GM21825 (cell line): ENCODE data around the gene IFNA2.
"Not testable (repeated sequence)": the region's sequence is repeated elsewhere in the genome, so short reads cannot be mapped to it uniquely, and the experiment has no call there.

Experiments
- ATAC-seq: cut with Tn5 transposase; IDR thresholded peaks from one replicate; pipeline ENCODE4 v1.9.1; 2021; ENCODE audit warnings: mild to moderate bottlenecking, moderate library complexity; ENCODE audit not compliant: unreplicated experiment

The IFNA2 gene

GRCh38 chr9:21385131-21385670, at the start of gene IFNA2:
Gene IFNA2, minus strand, starts transcription at chr9:21385398. Its CDS starts 69 bp downstream, at chr9:21385329.
- ATAC-seq, result peak; percentile 16

GRCh38 chr9:21435015-21435383, 49.8 kb upstream of the IFNA2 start:
- ATAC-seq, result not testable (repeated sequence)

- ATAC-seq, result no peak
These were observed 49.2 kb upstream of the IFNA2 start for GRCh38 chr9:21434202-21435014.

GRCh38 chr9:21432672-21433425, 47.7 kb upstream of the IFNA2 start:
- ATAC-seq, result peak; percentile 74

GRCh38 chr9:21429191-21429590, 44.0 kb upstream of the IFNA2 start:
- ATAC-seq, result no peak

- no peak for ATAC-seq
These were observed 43.0 kb upstream of the IFNA2 start for GRCh38 chr9:21428235-21428634.

- no peak for ATAC-seq
These were observed 30.5 kb upstream of the IFNA2 start for GRCh38 chr9:21415493-21416267.

GRCh38 chr9:21414220-21414940, 29.2 kb upstream of the IFNA2 start:
- ATAC-seq, result no peak

GRCh38 chr9:21413624-21414023, 28.4 kb upstream of the IFNA2 start:
- no peak for ATAC-seq

GRCh38 chr9:21413151-21413550, 28.0 kb upstream of the IFNA2 start:
- ATAC-seq, result no peak

- ATAC-seq, result peak; percentile 52
These were observed 26.9 kb upstream of the IFNA2 start for GRCh38 chr9:21412107-21412506.

- no peak for ATAC-seq
These were observed 23.6 kb upstream of the IFNA2 start, which contains the start of gene IFNA8 for GRCh38 chr9:21408817-21409216. Gene IFNA8, plus strand, starts transcription at chr9:21409117. Its CDS starts 60 bp downstream, at chr9:21409177.

- ATAC-seq, result no peak
These were observed 18.9 kb upstream of the IFNA2 start for GRCh38 chr9:21404146-21404545.

GRCh38 chr9:21402386-21403251, 17.4 kb upstream of the IFNA2 start:
- ATAC-seq, result no peak

- no peak for ATAC-seq
These were observed 14.8 kb upstream of the IFNA2 start for GRCh38 chr9:21399956-21400355.

GRCh38 chr9:21398955-21399489, 13.8 kb upstream of the IFNA2 start:
- no peak for ATAC-seq

GRCh38 chr9:21395778-21396717, 10.8 kb upstream of the IFNA2 start:
- ATAC-seq, result peak; percentile 68

GRCh38 chr9:21392270-21392669, 7.1 kb upstream of the IFNA2 start:
- peak; percentile 76 for ATAC-seq
